NCI-H2227 (cell line): Measurements from ENCODE around the gene FAM168A.

Experiments used
- DNase-seq: peaks from one replicate; lab custom pipeline; 2025; ENCODE audit not compliant: unreplicated experiment; lab: John Stamatoyannopoulos, UW

Gene FAM168A

GRCh38 chr11:73379189-73379880 lies 218.6 kb downstream of the FAM168A start:
- no peak for DNase-seq

- peak; percentile 62 for DNase-seq
Measured at GRCh38 chr11:73376803-73377629, 220.9 kb downstream of the FAM168A start.

- peak; percentile 96 for DNase-seq
Measured at GRCh38 chr11:73376160-73376802, 221.6 kb downstream of the FAM168A start, which contains the start of gene RELT. Gene RELT, plus strand, starts transcription at chr11:73376399. Its CDS starts 12,738 bp downstream, at chr11:73389137.

GRCh38 chr11:73375830-73376159 lies 222.1 kb downstream of the FAM168A start:
- no peak for DNase-seq

- DNase-seq, result peak; percentile 52
Measured at GRCh38 chr11:73374151-73374550, 223.8 kb downstream of the FAM168A start.

GRCh38 chr11:73372375-73372993 lies 225.4 kb downstream of the FAM168A start:
- no peak for DNase-seq

- DNase-seq, result no peak
Measured at GRCh38 chr11:73367482-73368024, 230.4 kb downstream of the FAM168A start.

- no peak for DNase-seq
Measured at GRCh38 chr11:73366953-73367352, 231.0 kb downstream of the FAM168A start.

GRCh38 chr11:73366265-73366610 lies 231.7 kb downstream of the FAM168A start:
- no peak for DNase-seq

GRCh38 chr11:73365352-73366264 lies 232.3 kb downstream of the FAM168A start:
- DNase-seq, result no peak

- no peak for DNase-seq
Measured at GRCh38 chr11:73363147-73363546, 234.8 kb downstream of the FAM168A start.

GRCh38 chr11:73361953-73362776 lies 235.7 kb downstream of the FAM168A start:
- DNase-seq, result no peak

GRCh38 chr11:73360743-73361369 lies 237.1 kb downstream of the FAM168A start:
- DNase-seq, result no peak

GRCh38 chr11:73359930-73360742 lies 237.8 kb downstream of the FAM168A start:
- peak; percentile 29 for DNase-seq

GRCh38 chr11:73359341-73359740 lies 238.6 kb downstream of the FAM168A start:
- DNase-seq, result no peak

GRCh38 chr11:73358071-73358470 lies 239.8 kb downstream of the FAM168A start:
- no peak for DNase-seq

- no peak for DNase-seq
Measured at GRCh38 chr11:73356979-73357860, 240.7 kb downstream of the FAM168A start.
